Fibroblast of skin of left quadriceps (primary cell): Measurements from ENCODE around the gene SNRPA.
"Not testable (repeated sequence)": the region's sequence is repeated elsewhere in the genome, so short reads cannot be mapped to it uniquely, and the experiment has no call there.

Experiments
- DNase-seq, 2 experiments: peaks; one replicate each; pipeline ENCODE4 v3.0.0-alpha.2; 2013; ENCODE audit warnings: low read depth in 2 of 2

SNRPA gene

GRCh38 chr19:40721936-40722661 is 28.9 kb upstream of the SNRPA start:
- no peak for DNase-seq

- DNase-seq, result no peak
These were observed 27.2 kb upstream of the SNRPA start for GRCh38 chr19:40723661-40724254.

- no peak for DNase-seq
These were observed 26.7 kb upstream of the SNRPA start for GRCh38 chr19:40724315-40724714.

GRCh38 chr19:40724855-40725254 is 26.1 kb upstream of the SNRPA start:
- DNase-seq, result no peak

GRCh38 chr19:40726279-40726678 is 24.7 kb upstream of the SNRPA start:
- no peak for DNase-seq

GRCh38 chr19:40730065-40730464 is 20.9 kb upstream of the SNRPA start:
- DNase-seq, result not testable (repeated sequence)

- not testable (repeated sequence) for DNase-seq
These were observed 18.7 kb upstream of the SNRPA start for GRCh38 chr19:40732304-40732703.

GRCh38 chr19:40733149-40733548 is 17.9 kb upstream of the SNRPA start:
- no peak for DNase-seq

GRCh38 chr19:40735013-40735771 is 15.8 kb upstream of the SNRPA start:
- DNase-seq, result no peak

GRCh38 chr19:40736661-40737060 is 14.3 kb upstream of the SNRPA start:
- no peak for DNase-seq

- DNase-seq, result no peak
These were observed 13.8 kb upstream of the SNRPA start for GRCh38 chr19:40737102-40737644.

- DNase-seq, result no peak
These were observed 11.8 kb upstream of the SNRPA start for GRCh38 chr19:40739030-40739839.

GRCh38 chr19:40739871-40740703 is 10.9 kb upstream of the SNRPA start:
- DNase-seq, result no peak

- DNase-seq, result no peak
These were observed 10.3 kb upstream of the SNRPA start for GRCh38 chr19:40740747-40741146.

- no peak for DNase-seq
These were observed 9.2 kb upstream of the SNRPA start for GRCh38 chr19:40741527-40742390.

- DNase-seq, result no peak
These were observed 8.5 kb upstream of the SNRPA start for GRCh38 chr19:40742477-40742876.

GRCh38 chr19:40742886-40743285 is 8.1 kb upstream of the SNRPA start:
- no peak for DNase-seq

GRCh38 chr19:40743926-40744325 is 7.1 kb upstream of the SNRPA start:
- no peak for DNase-seq

GRCh38 chr19:40744554-40745401 is 6.2 kb upstream of the SNRPA start:
- no peak for DNase-seq
